Activated gamma-delta T cell treated with Interleukin-2 at 50 U/mL for 16 hours (primary cell): ENCODE data around the gene EXOC6B.
"Not testable (repeated sequence)": the region's sequence is repeated elsewhere in the genome, so short reads cannot be mapped to it uniquely, and the experiment has no call there.

Source experiments
- DNase-seq: peaks from one replicate; pipeline ENCODE4 v3.0.0-alpha.2; 2020

The EXOC6B gene

GRCh38 chr2:72583836-72584235 lies 242.0 kb downstream of the EXOC6B start:
- DNase-seq, result not testable (repeated sequence)

GRCh38 chr2:72583376-72583775 lies 242.5 kb downstream of the EXOC6B start:
- no peak for DNase-seq

GRCh38 chr2:72581560-72582181 lies 244.2 kb downstream of the EXOC6B start:
- no peak for DNase-seq

DNA sequence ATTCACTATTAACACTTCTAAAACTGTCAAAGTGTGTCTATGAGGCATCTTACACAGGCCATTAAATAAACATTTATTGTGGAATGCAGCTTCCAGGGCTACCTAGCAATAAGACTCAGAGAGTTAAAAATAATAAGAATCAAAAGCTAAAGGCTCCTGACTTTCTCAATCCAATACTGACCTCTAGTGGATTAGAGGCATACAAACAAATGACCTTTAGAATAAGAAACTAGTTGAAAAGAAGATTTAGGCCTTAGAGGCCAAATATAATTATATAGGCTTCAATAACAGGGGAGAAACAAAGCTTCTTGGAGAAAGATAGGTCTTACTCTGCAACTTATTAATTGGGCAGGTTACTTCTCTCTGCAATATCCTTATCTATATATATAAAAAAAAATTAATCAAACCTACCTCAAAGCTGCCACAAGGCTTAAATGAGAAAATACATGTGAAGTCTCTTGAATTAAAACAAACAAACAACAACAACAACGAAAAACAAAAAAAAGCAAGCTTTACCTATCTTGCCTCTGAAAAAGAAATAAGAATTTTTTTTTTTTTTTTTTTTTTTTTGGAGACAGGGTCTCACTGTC lies 246.1 kb downstream of the EXOC6B start:
- no peak for DNase-seq

GRCh38 chr2:72576861-72577260 lies 249.0 kb downstream of the EXOC6B start:
- DNase-seq, result no peak

DNA sequence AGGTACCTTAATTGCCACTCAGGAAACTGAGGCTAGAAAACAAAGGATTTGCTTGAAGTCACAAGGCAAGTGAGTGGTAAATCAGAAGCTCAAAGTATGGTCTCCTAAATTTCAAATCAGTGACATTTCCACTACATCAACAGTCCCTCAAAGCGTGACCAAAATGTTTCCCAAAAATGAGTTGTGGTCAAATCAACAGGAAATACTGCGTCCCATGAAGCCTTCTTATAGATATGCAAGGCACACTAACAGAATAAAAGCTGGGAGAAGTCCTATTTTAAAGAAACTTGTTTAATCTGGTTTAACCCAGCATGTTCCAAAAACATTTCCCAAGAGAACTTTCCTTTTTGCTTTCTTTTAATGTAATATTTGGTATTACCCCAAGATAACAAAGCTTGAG lies 249.4 kb downstream of the EXOC6B start:
- no peak for DNase-seq

DNA sequence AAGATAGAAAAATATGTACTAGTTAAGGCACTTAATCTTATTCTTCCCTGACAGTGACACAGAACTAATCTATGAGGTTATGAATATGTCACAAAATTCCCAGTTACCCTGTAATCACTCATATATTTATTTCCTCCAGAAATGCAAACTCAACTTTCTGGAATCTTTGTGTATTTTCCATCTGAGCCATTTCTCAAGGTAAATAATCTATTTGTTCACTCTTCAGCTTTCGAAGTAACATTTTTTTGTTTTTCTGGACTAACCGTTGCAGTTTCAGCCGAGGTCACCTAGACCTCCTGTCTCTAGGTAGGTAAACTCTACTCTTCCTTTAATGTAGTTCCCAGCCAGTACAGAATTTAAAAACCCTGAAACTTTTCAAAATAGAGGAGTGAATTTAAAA lies 250.9 kb downstream of the EXOC6B start:
- no peak for DNase-seq

GRCh38 chr2:72573232-72573631 lies 252.6 kb downstream of the EXOC6B start:
- no peak for DNase-seq

DNA sequence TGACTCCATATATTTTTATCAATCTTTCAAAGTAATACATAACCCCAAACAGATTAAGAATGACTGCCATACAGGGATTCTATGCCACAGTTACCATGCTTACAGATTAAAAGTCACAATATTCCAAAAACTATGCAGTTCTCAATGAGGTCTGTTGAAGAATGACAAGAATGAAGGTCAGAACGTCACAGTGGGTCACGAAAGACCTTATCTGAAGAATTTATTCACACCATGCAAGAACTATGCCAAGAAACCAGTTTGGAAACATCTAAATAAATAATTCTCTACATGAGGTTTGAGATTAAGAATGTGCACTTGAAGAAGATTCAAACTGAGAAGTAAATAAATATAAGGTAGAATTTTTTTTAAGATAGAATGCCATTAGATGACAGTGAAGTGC lies 253.3 kb downstream of the EXOC6B start:
- DNase-seq, result no peak

- DNase-seq, result no peak
These were observed 255.4 kb downstream of the EXOC6B start for GRCh38 chr2:72570413-72570812.

- DNase-seq, result no peak
These were observed 263.2 kb downstream of the EXOC6B start for GRCh38 chr2:72562451-72563153.

DNA sequence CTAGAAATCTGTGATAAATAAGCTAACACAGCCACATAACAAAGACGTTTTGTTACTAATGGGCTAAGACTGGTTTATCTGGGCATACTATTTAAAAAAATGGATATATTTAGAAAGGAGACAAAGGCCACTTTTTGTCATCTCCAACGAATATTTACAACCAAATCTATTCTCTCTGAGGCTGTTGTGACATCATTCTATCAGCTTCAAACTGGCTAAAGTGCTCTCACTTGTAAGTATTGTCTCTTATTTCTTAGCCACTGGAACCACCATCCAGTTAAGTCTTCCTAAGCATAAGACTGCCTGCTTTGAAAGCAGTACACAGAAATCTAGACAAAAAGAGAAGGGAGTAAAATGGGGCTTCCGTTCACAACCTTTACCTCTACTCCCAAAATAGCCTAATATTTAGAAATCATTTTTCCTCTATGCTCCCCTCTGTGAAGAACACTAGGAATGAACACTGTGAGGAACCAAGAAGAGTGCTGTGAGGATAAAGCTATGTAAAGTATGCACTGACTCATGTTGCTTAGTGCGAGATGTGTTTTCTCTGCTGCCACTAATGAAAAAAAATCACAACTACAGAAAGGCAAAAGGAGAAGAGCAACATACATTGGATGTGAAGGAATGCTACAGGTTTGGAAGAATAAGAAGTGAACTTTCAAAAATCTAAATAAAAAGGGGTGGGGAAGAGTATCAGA lies 264.1 kb downstream of the EXOC6B start:
- no peak for DNase-seq

GRCh38 chr2:72555943-72556342 lies 269.9 kb downstream of the EXOC6B start:
- DNase-seq, result no peak

GRCh38 chr2:72555363-72555762 lies 270.5 kb downstream of the EXOC6B start:
- not testable (repeated sequence) for DNase-seq

- not testable (repeated sequence) for DNase-seq
These were observed 270.9 kb downstream of the EXOC6B start for GRCh38 chr2:72554910-72555309.

GRCh38 chr2:72554381-72554780 lies 271.5 kb downstream of the EXOC6B start:
- DNase-seq, result no peak

GRCh38 chr2:72548081-72548764 lies 277.6 kb downstream of the EXOC6B start:
- DNase-seq, result no peak

DNA sequence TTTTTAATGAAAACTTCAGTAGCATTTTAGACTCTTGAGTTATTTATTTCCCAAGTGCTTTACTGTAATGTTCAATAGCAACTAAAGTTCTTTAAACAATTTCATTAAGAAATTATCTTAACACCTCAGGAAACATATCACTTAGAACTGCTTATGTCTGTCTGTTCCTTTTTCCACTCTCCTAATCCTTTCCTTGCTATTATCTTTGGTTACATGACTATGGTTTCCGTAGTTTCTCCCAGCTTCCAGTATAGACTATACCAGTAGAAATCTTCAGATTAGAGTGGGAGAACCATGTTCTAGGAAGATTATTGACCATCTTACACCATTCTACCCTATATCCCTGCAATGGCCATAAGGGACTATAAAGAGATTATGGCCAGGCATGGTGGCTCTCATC lies 280.0 kb downstream of the EXOC6B start:
- DNase-seq, result no peak

DNA sequence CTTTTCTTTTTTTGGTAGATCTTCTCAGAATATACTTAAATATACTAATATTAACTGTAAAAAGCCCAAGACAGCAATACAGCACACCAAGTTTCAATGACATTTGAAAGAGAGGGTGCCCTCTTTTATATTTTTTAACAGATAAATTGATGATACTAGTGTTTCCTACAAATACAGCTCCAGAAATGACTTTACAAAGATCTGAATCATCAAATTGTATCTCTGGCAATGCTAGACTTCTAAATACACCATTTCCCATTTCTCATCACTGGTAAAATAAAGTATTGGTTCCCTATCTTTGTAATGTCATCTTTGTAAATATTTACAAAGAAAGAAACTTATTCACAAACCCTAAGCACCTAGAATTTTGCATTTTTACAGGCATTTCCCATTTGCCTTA lies 281.3 kb downstream of the EXOC6B start:
- DNase-seq, result no peak

DNA sequence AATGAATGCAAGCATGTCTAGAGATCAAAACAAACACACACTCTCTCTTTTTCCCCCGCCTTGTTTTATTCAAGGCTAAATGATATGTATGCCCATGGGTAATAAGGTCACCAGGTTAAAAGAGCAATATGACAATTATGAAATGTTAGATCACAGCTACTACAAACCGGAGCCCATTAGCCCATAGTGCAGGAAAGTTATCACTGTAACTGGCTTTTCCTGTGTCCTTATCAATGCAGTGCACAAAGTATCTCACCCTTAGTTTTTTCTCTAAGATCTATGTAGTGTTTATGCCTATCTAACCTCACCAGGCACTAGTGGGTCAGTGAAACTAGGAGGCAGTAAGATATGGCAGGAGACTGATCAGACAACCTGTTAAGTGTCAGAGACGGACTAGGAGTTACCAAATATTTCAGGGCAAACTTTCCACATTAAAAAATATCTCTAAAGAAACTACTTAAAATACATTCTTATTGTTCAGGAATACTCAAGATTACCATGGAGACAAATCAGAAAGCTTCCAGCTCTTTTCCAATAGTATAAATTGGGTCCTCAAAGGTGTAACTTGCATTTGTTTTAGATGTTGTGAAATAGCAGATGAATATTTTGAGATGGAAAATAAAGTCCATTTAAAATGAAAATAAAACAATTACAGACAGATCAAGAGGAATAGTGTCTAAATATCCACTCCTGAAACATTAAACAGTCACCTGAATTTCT lies 282.2 kb downstream of the EXOC6B start:
- DNase-seq, result no peak

GRCh38 chr2:72539071-72539552 lies 286.7 kb downstream of the EXOC6B start:
- no peak for DNase-seq

GRCh38 chr2:72538486-72538885 lies 287.3 kb downstream of the EXOC6B start:
- DNase-seq, result no peak
